GM19455 (cell line): Measurements from ENCODE around the gene TICAM1.
"Not testable (repeated sequence)": the region's sequence is repeated elsewhere in the genome, so short reads cannot be mapped to it uniquely, and the experiment has no call there.

Experiments used
- ATAC-seq: cut with Tn5 transposase; IDR thresholded peaks from one replicate; pipeline ENCODE4 v1.9.1; 2021; ENCODE audit not compliant: unreplicated experiment

Gene TICAM1

DNA sequence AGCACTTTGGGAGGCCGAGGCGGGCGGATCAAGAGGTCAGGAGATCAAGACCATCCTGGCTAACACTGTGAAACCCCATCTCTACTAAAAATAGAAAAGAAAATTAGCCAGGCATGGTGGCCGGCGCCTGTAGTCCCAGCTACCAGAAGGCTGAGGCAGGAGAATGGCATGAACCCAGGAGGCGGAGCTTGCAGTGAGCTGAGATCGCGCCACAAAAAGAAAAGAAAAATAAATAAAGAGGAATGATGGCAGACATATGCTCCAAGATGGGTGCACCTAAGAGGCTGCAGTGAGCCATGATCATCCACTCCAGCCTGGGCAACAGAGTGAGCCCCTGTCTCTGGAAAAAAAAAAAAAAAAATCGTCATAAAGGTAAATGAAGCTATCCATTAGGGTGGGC lies 14.5 kb upstream of the TICAM1 start:
- not testable (repeated sequence) for ATAC-seq

- no peak for ATAC-seq
Measured at GRCh38 chr19:4844348-4845179, 13.1 kb upstream of the TICAM1 start.

DNA sequence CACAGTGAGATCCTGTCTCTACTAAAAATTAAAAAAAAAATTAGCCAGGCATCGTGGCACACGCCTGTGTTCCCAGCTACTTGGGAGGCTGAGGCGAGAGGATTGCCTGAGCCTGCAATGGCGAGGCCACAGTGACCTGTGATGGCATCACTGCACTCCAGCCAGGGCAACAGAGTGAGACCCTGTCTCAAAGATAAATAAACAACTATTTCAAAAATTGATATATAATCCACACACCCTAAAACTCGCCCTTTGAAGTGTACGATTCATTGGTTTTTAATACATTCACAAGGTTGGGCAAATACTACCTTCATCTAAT lies 12.1 kb upstream of the TICAM1 start:
- ATAC-seq: no peak

DNA sequence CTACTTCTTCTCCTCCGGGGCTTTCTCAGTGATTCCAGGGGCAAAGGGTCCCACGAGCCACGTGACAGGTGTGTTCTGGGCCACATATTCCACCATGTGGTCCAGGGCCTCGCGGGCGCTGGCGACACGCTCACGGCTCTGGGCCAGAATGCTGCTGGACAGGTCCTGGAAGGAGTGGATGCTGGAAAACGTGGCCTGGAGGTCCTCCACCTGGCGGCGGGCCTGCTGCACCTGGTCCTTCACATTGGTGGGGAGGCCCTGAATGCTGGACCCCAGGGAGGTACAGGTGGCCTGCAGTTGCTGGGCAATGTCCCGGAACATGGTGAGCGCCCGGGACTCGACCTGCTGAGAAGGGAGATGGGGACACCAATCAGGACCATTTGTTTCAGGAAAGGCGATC lies 7.7 kb upstream of the TICAM1 start:
- ATAC-seq: no peak

DNA sequence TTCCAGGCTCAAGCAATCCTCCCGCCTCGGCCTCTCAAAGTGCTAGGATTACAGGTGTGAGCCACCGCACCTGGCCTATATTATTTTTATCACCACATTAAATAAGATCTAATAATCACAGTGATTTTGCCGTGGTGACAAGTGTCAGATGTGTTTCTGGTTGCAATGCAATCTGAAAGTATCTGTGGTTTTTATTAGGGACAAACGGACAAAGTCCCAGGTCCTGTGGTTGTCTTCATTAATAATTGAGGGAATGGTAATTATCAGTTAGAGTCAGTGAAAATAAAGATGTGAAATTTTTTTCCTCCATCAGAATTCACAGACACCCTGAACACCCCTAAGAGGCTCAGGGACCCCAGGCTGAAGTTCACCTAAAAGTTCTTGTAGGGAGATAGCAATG lies 1.3 kb upstream of the TICAM1 start:
- no peak for ATAC-seq

GRCh38 chr19:4831979-4832340 lies 448 bp upstream of the TICAM1 start:
- ATAC-seq: not testable (repeated sequence)

DNA sequence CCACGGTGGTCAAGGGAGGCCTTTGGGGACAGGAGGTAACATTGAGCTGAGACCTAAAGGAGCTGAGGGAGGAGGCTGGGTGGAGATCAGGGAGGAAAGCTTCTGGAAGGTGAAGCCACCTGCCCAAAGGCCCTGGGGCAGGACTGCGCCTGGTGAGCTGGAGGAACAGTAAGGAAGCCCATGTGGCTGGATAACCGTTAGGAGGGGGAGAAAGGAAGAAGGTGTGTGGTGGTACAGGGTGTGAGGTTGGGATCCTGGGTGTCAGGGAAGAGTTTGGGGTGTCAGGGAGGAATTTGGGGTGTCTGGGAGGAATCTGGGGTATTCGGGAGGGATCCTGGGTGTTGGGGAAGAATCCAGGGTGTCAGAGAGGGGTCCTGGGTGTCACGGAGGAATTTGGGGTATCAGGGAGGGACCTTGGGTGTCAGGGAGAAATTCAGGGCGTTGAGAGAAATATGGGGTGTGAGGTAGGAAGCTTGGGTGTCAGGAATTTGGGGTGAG lies 695 bp downstream of the TICAM1 start:
- no peak for ATAC-seq

- ATAC-seq: no peak
Measured at GRCh38 chr19:4830332-4830731, 1.2 kb downstream of the TICAM1 start.

- no peak for ATAC-seq
Measured at GRCh38 chr19:4829001-4829712, 2.4 kb downstream of the TICAM1 start.

- ATAC-seq: no peak
Measured at GRCh38 chr19:4823577-4823976, 7.9 kb downstream of the TICAM1 start.

GRCh38 chr19:4822354-4822753 lies 9.2 kb downstream of the TICAM1 start:
- not testable (repeated sequence) for ATAC-seq

GRCh38 chr19:4821265-4821664 lies 10.2 kb downstream of the TICAM1 start:
- ATAC-seq: no peak

DNA sequence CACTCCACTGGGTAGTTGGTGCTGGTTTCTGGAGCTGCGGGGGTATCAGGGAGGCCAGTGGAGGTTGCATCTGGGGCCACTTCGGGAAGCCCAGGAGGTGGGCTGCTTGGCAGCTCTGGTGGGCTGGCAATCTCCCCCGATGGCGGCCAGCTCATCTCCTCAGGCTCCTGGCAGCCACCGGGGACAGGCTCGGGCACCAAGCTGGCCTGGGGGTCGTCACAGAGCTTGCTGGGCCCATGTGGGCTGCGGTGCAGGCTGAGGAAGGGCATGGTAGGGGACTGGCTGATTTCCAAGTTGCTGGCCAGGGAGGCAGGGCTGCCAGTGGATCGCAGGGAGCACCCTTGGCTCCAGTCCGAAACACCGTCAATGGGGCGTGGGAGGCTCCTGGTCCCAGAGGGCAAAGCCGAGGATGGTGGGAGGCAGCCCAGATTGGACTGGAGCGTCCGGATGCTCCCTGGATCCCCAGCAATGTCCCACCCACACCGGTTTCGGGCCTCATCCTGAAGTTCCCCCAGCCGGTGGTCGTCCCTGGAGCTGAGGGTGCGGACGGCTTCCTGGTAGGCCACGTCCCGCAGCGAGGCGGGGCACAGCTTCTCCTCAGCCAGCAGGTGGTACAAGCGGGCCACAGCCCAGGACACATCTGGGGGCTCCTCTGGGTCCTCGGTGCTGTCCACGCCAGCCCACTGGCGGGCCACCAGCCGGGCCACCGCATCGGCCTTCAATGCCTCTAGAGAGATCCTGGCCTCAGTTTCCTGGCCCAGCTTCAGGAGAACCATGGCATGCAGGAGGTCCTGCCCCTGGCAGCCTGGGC lies 13.8 kb downstream of the TICAM1 start:
- no peak for ATAC-seq

- ATAC-seq: no peak
Measured at GRCh38 chr19:4816950-4817278, 14.6 kb downstream of the TICAM1 start.

DNA sequence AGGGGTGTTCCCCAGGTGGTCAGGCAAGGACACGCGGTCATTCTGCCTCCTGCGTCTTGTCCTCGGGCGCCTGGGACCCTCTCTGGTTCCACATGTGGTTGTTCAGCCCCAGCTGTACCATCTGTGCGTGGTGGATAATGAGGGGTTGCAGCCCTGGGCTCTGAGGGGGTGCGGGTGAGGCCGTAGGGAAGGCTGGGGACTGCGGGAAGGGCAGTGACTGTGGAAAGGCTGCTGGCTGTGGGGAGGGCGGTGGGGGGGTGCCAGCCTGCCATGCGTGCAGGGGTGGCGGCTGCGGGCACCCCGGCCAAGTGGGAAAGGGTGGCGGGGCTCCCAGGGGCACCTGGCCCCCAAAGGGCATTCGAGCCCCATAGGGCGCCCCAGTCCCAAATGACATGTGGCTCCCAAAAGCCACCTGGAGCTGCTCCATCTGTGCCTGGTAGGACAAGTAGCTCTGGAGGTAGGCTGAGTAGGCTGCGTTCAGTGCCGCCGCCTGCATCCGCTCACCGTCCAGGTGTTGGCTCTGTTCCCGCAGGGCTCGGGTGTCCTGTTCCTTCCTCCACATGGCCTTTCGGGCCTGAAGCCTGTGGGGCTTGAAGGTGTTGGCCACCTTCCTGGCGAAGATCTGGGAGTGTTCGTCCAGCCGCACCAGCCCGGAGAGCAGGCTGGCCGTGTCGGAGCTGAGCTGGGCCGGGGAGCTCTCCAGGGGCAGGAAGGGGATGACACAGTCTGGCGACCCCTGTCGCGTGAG lies 15.1 kb downstream of the TICAM1 start:
- no peak for ATAC-seq

- ATAC-seq: no peak
Measured at GRCh38 chr19:4815426-4816201, 15.9 kb downstream of the TICAM1 start.

DNA sequence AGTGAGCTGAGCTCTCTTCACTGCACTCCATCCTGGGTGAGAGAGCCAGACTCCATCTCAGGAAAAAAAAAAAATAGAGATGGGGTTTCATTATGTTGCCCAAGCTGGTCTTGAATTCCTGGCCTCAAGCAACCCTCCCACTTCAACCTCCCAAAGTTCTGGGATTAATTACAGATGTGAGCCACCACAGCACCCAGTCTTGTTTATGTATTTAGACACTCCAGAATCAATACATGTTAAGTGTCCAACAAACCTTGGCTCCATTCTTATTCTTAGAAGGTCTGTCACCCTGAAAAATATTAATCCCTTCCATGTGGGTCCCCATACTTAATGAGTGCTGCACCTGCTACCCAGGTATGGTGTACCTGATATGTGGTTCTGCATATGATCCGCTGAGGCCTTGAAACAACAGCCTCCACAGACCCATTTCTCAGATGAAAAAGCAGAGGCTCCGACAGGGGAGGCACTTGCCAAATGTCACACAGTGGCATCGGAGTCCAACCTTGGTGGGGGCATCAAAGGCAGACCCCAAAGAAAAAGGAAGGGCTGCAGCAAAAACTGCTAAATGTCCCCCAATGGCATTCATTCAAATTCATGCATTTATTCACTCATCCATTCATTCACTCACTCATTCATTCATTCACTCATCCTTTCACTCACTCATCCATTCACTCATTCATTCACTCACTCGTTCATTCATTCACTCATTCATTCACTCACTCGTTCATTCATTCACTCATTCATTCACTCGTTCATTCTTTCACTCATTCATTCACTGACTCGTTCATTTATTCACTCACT lies 16.7 kb downstream of the TICAM1 start:
- ATAC-seq: no peak

DNA sequence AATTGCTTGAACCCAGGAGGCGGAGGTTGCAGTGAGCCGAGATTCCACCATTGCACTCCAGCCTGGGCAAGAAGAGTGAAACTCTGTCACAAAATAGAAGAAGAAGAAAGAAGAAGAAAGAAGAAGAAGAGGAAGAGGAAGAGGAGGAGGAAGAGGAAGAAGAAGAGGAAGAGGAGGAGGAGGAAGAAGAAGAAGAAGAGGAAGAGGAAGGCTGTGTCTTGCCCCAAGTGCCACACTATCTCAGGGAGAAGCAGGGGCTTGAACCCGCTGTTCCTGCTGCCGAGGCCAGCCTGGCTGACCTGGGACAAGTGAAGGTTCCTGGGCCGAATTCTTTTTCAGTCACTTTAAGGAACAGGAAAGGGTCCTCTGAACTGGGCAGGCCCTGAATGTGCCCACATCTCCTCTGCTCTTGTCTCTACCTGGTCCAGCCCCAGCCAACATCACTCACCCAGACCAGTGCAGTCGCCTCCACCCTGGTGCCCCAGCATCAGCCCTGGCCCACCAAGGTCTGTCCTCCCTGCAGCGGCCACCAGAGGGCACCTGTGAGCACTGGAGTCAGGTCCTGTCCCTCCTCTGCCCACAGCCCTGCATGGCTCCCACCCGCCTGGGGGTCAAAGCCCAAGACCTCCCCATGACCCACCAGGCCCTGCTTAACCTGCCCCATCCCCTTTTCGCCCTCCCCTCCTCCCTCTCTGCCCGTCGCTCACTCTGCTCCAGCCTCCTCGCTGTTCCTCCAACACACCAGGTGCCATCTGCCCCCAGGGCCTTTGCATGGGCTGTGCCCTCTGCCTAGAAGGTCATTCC lies 20.0 kb downstream of the TICAM1 start:
- ATAC-seq: no peak

DNA sequence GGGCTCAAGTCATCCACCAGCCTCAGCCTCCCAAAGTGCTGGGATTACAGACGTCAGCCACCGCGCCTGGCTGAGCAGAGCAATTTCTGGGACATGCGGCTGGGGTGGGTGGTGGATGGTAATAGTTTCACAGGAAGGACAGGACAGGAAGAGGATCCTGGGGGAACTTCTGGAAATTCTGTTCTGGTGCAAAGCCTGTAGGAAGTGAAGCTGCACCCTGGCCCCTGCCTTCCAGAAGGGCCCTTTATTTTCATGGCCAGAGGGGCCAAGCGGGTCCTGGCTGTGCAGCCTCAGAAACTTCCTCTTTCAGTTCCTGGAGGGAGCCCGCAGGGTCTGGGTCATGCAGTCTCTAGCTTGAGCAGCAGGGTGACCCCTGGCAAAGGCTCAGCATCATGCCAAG lies 24.3 kb downstream of the TICAM1 start:
- no peak for ATAC-seq
